ENCODE measurements around the gene GPR82. TPM values are rescaled to one million over a fixed set of nuclear protein-coding genes. Genes with fewer than 3 reads are reported as not detected.

Gene GPR82

Small RNA genes within 50 kb of the gene (small RNA-seq; reads per million reads assigned to genes)
- not detected for gene RN7SL144P (ENCODE audit: insufficient read depth)

All from mesendoderm (in vitro differentiated cells).